Activated T-helper 1 cell treated with anti-CD3 and anti-CD28 coated beads, Interleukin-12 subunit alpha, Interleukin-12 subunit beta, Interleukin-2, Interleukin-4 antibody, amounts not matched to agents 30 ng/mL and 10 ng/mL and 1 ng/mL, durations not matched to agents 14 hours and 24 hours and 36 hours (primary cell): ENCODE data around the gene KIDINS220. TPM values are rescaled to one million over a fixed set of nuclear protein-coding genes. Genes with fewer than 3 reads are reported as not detected.

Source experiments
- DNase-seq: peaks from one replicate; pipeline ENCODE4 v3.0.0; 2021; ENCODE audit warnings: low spot score
- H3K27ac Mint-ChIP-seq: one replicate; pipeline ENCODE4 v1.8.0; 2021; ENCODE audit warnings: mild to moderate bottlenecking, mixed read lengths
- H3K27me3 Mint-ChIP-seq: one replicate; pipeline ENCODE4 v1.8.0; 2022; ENCODE audit warnings: mild to moderate bottlenecking, moderate library complexity, mixed read lengths; ENCODE audit not compliant: insufficient read depth
- H3K36me3 Mint-ChIP-seq: one replicate; pipeline ENCODE4 v1.8.0; 2021; ENCODE audit warnings: low read depth, mixed read lengths
- H3K4me1 Mint-ChIP-seq: one replicate; pipeline ENCODE4 v1.8.0; 2021; ENCODE audit warnings: low read depth, mixed read lengths
- H3K4me3 Mint-ChIP-seq: one replicate; pipeline ENCODE4 v1.8.0; 2021; ENCODE audit warnings: mild to moderate bottlenecking, moderate library complexity, mixed read lengths
- H3K9me3 Mint-ChIP-seq: one replicate; pipeline ENCODE4 v1.8.0; 2021; ENCODE audit warnings: mixed read lengths
- intact Hi-C: fragments of 100-400 bp; cut with micrococcal nuclease; formaldehyde crosslinking; loops from one replicate; pipeline ENCODE4 v1.15.1; 2024
- total RNA-seq: library from RNA; stranded (reverse); gene quantifications from 2 replicates; pipeline ENCODE4 v1.2.3, GENCODE V29; 2022

KIDINS220 gene
- total RNA-seq, 1 donor from 2014 or later = 24.5 TPM

- DNase-seq = no peak
- Mint-ChIP-seq H3K4me3 (no peak overlapping the region), H3K36me3 (no peaks in the 10 kb centered on the region), H3K9me3 (no peaks in the 10 kb centered on the region), H3K27ac (no peak overlapping the region), H3K4me1 (no peaks in the 10 kb centered on the region), H3K27me3 (peaks cover 6% of the 10 kb centered on the region)
- intact Hi-C loops = no loop called here
These were observed 26.0 kb upstream of the KIDINS220 start for GRCh38 chr2:8863331-8863953.

DNA sequence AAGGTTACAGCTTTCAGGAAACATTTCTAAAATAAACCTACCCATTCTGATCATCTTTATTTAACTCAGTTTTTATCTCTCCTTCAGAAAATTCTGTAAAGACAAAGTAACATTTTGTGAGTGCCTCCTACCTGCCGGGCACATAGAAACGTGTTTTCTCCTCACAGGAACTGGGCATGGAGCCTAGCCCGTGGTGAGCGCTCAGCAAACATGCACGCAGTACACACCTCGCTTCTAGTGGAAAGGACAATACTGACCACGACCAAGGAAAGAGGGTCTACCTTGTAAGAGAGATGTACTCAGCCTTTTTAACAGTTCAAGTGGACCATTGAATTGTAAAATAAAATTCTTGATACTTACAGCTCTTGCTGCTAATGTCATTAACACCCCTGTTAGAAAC lies 24.8 kb upstream of the KIDINS220 start:
- Mint-ChIP-seq H3K27me3 (peaks cover 6% of the 10 kb centered on the region), H3K4me1 (no peaks in the 10 kb centered on the region), H3K27ac (no peak overlapping the region), H3K36me3 (no peaks in the 10 kb centered on the region), H3K4me3 (no peak overlapping the region), H3K9me3 (no peaks in the 10 kb centered on the region)
- DNase-seq = no peak
- intact Hi-C loops = no loop called here

- Mint-ChIP-seq H3K9me3 (no peaks in the 10 kb centered on the region), H3K27me3 (peaks cover 6% of the 10 kb centered on the region), H3K36me3 (no peaks in the 10 kb centered on the region), H3K4me1 (no peaks in the 10 kb centered on the region), H3K27ac (no peak overlapping the region), H3K4me3 (no peak overlapping the region)
- no peak for DNase-seq
- intact Hi-C loops = no loop called here
These were observed 24.4 kb upstream of the KIDINS220 start for GRCh38 chr2:8861797-8862196.

GRCh38 chr2:8860239-8860638 lies 22.8 kb upstream of the KIDINS220 start:
- peaks cover 6% of the 10 kb centered on the region for H3K27me3 Mint-ChIP-seq
- H3K36me3 Mint-ChIP-seq = no peaks in the 10 kb centered on the region
- H3K9me3 Mint-ChIP-seq = no peaks in the 10 kb centered on the region
- no peak overlapping the region for H3K27ac Mint-ChIP-seq
- H3K4me1 Mint-ChIP-seq = no peaks in the 10 kb centered on the region
- intact Hi-C loops = no loop called here
- no peak for DNase-seq
- H3K4me3 Mint-ChIP-seq = no peak overlapping the region

GRCh38 chr2:8858910-8859309 lies 21.5 kb upstream of the KIDINS220 start:
- Mint-ChIP-seq H3K4me3 (no peak overlapping the region), H3K27me3 (peaks cover 9% of the 10 kb centered on the region), H3K9me3 (no peaks in the 10 kb centered on the region), H3K4me1 (no peaks in the 10 kb centered on the region), H3K36me3 (no peaks in the 10 kb centered on the region), H3K27ac (no peak overlapping the region)
- DNase-seq = no peak
- intact Hi-C loops = no loop called here

GRCh38 chr2:8858264-8858663 lies 20.9 kb upstream of the KIDINS220 start:
- DNase-seq = no peak
- Mint-ChIP-seq H3K27me3 (peaks cover 12% of the 10 kb centered on the region), H3K4me1 (no peaks in the 10 kb centered on the region), H3K27ac (no peak overlapping the region), H3K36me3 (no peaks in the 10 kb centered on the region), H3K9me3 (no peaks in the 10 kb centered on the region), H3K4me3 (no peak overlapping the region)
- intact Hi-C loops = no loop called here

GRCh38 chr2:8857709-8858108 lies 20.3 kb upstream of the KIDINS220 start:
- intact Hi-C loops = no loop called here
- H3K4me3 Mint-ChIP-seq = no peak overlapping the region
- DNase-seq = no peak
- no peaks in the 10 kb centered on the region for H3K36me3 Mint-ChIP-seq
- H3K4me1 Mint-ChIP-seq = no peaks in the 10 kb centered on the region
- H3K27me3 Mint-ChIP-seq = peaks cover 12% of the 10 kb centered on the region
- no peaks in the 10 kb centered on the region for H3K9me3 Mint-ChIP-seq
- H3K27ac Mint-ChIP-seq = no peak overlapping the region

DNA sequence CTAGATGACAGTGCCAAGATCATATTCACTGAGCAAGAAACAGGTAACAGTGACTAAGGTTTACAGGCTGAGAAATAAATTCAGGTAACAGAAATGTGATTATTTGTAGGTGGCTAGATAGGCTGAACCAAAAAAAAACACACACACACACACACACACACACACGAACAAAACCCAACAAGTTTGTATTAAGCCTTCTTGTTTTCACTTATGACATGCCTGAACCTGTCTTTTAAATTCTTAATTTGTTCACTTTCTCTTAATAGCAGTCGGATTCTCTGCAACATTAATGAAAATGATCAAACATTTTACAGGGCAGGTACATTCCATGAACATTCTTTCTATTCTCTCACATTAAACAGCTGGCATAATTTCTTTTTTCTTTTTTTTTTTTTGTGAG lies 18.8 kb upstream of the KIDINS220 start:
- intact Hi-C loops = no loop called here
- no peak for DNase-seq
- H3K27me3 Mint-ChIP-seq = peaks cover 7% of the 10 kb centered on the region
- no peaks in the 10 kb centered on the region for H3K4me1 Mint-ChIP-seq
- no peak overlapping the region for H3K27ac Mint-ChIP-seq
- no peaks in the 10 kb centered on the region for H3K9me3 Mint-ChIP-seq
- no peaks in the 10 kb centered on the region for H3K36me3 Mint-ChIP-seq
- no peak overlapping the region for H3K4me3 Mint-ChIP-seq

DNA sequence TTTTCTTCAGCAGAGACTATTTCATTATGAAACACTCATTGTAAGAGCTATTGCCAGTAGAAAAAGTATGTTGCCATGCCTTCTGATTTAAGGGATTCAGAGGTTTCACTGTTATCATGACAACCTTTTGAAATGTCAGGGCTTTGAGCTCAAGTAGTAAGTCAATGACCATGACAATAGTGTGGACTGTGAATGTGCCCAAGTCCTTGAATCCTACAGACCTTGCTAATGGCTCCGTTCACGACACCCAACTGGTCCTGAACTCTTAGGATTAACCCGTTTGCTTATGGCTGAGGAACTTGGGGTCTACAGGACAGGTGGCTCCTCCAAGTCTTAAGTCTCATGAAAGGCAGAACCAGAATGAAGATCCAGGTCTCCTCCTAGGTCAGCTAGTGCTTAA lies 17.6 kb upstream of the KIDINS220 start:
- DNase-seq = no peak
- Mint-ChIP-seq H3K9me3 (no peaks in the 10 kb centered on the region), H3K27me3 (peaks cover 8% of the 10 kb centered on the region), H3K36me3 (no peaks in the 10 kb centered on the region), H3K27ac (no peak overlapping the region), H3K4me1 (no peaks in the 10 kb centered on the region), H3K4me3 (no peak overlapping the region)
- intact Hi-C loops = no loop called here

GRCh38 chr2:8853426-8853825 lies 16.0 kb upstream of the KIDINS220 start:
- H3K27ac Mint-ChIP-seq = no peak overlapping the region
- H3K27me3 Mint-ChIP-seq = peaks cover 10% of the 10 kb centered on the region
- H3K4me3 Mint-ChIP-seq = no peak overlapping the region
- intact Hi-C loops = no loop called here
- H3K9me3 Mint-ChIP-seq = no peaks in the 10 kb centered on the region
- no peak for DNase-seq
- H3K36me3 Mint-ChIP-seq = no peaks in the 10 kb centered on the region
- no peaks in the 10 kb centered on the region for H3K4me1 Mint-ChIP-seq

GRCh38 chr2:8851811-8852560 lies 14.6 kb upstream of the KIDINS220 start:
- H3K4me1 Mint-ChIP-seq = no peaks in the 10 kb centered on the region
- no peaks in the 10 kb centered on the region for H3K36me3 Mint-ChIP-seq
- no peak for DNase-seq
- no peak overlapping the region for H3K4me3 Mint-ChIP-seq
- intact Hi-C loops = no loop called here
- peaks cover 10% of the 10 kb centered on the region for H3K27me3 Mint-ChIP-seq
- no peak overlapping the region for H3K27ac Mint-ChIP-seq
- H3K9me3 Mint-ChIP-seq = no peaks in the 10 kb centered on the region

DNA sequence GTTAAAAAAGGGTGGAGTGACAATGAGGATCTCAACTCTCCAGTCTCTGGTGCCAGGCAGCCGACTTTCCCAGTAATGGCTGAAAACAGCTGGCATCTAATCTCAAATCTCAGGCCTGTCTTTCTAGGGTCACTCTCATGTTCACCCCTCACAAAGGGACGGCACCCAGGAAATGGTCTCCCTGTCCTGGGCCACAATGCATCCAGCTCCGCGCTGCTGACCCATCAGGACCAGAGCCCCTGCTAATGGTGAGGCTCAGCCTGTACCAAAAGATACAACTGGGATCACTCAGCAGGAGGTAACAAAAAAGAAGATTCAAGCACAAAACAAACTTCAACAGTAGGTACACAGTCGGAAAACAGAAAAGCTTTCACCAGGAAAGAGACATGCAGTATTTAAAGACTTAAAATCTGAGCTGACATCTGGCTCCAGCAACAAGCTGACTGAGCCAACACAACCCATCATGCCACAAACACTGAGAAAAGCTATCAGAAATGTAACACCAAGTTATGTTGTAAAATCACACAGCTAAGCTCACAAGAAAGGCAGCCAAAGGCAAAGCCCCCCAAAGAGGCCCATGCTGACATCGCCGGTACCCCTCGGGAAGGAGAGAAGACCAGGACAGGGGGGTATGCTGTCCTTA lies 13.6 kb upstream of the KIDINS220 start:
- Mint-ChIP-seq H3K4me3 (no peak overlapping the region), H3K4me1 (no peaks in the 10 kb centered on the region), H3K27me3 (peaks cover 10% of the 10 kb centered on the region), H3K27ac (no peak overlapping the region), H3K36me3 (no peaks in the 10 kb centered on the region), H3K9me3 (no peaks in the 10 kb centered on the region)
- no peak for DNase-seq
- intact Hi-C loops = no loop called here

- peaks cover 6% of the 10 kb centered on the region for H3K27me3 Mint-ChIP-seq
These were observed 11.9 kb upstream of the KIDINS220 start for GRCh38 chr2:8849327-8849726.

More at GRCh38 chr2:8849327-8849726, 11.9 kb upstream of the KIDINS220 start:
- no peak overlapping the region for H3K4me3 Mint-ChIP-seq
- no peaks in the 10 kb centered on the region for H3K36me3 Mint-ChIP-seq
- H3K9me3 Mint-ChIP-seq = no peaks in the 10 kb centered on the region
- intact Hi-C loops = no loop called here
- no peak for DNase-seq
- H3K4me1 Mint-ChIP-seq = no peaks in the 10 kb centered on the region
- H3K27ac Mint-ChIP-seq = no peak overlapping the region
